GM10266 (cell line): ENCODE results near the gene RHAG.
A peak's percentile ranks its signal among the peaks of the same experiment; 100 is the strongest.
"Not testable (repeated sequence)": the region's sequence is repeated elsewhere in the genome, so short reads cannot be mapped to it uniquely, and the experiment has no call there.

Experiments
- DNase-seq: peaks from one replicate; pipeline ENCODE4 v3.0.0; 2012; ENCODE audit errors: extremely low spot score
- CTCF ChIP-seq: IDR thresholded peaks from 2 replicates; pipeline ENCODE4 v1.5.1; 2012; ENCODE audit warnings: mild to moderate bottlenecking, low read depth; ENCODE audit not compliant: control insufficient read depth, insufficient read depth; ENCODE audit errors: missing control alignments

RHAG gene

DNA sequence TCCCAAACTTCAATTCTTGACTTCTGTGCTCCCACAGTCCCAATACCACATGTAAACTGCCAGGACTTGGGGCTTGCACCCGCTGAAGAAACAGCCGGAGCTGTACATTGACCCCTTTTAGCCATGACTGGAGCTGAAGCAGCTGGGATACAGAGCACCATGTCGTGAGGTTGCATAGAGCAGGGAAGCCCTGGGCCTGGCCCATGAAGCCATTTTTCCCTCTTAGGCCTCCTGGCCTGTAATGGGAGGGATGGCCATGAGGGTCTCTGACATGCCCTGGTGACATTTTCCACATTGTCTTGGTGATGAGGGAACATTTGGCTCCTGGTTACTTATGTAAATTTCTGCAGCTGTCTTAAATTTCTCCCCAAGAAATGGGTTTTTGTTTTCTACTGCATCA, 9.8 kb downstream of the RHAG start:
- no peak for TF ChIP-seq CTCF

DNA sequence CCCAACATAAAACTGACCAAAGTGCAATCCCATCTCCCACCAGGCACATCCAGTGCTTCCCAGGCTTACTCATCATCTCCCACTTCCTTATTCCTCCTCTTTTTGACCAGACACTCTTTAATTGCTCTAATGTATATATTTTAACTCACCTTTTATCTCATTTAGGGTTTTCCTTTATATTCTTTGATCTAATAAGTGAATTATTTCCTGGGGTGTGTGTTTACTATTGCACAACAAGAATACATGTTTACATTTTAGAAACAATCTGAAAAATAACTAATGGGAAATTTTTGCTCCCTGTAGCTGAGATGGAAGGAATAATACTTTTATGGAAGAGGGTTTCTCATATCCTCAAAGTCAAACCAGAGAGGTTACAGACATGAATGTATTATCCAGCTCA, 18.4 kb downstream of the RHAG start:
- TF ChIP-seq CTCF, result no peak
- DNase-seq, result no peak

More for the DNA sequence above, 9.8 kb downstream of the RHAG start:
- no peak for DNase-seq

DNA sequence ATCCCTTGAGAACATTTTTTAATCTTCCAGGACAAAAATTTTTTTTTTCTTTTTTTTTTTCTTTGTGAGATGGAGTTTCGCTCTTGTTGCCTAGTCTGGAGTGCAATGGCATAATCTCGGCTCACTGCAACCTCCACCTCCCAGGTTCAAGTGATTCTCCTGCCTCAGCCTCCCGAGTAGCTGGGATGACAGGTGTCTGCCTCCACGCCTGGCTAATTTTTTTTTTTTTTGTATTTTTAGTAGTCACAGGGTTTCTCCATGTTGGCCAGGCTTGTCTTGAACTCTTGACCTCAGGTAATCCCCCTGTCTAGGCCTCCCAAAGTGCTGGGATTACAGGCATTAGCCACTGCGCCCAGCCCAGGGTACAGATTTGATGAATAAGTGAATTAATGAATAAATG, 22.5 kb downstream of the RHAG start:
- DNase-seq, result not testable (repeated sequence)

GRCh38 chr6:49609285-49609684, 27.4 kb downstream of the RHAG start:
- no peak for DNase-seq
- no peak for TF ChIP-seq CTCF

DNA sequence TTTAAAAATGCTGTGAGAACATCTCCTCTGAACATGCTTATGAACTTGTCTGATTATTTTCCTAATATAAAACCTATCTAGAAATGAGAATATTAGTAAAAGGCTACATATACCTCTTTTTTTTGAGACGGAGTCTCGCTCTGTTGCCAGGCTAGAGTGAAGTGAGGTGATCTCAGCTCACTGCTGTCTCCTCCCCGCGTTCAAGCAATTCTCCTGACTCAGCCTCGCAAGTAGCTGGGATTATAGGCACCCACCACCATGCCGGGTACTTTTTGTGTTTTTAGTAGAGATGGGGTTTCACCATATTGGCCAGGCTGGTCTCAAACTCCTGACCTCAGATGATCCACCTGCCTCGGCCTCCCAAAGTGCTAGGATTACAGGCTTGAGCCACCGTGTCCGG, 28.4 kb downstream of the RHAG start:
- not testable (repeated sequence) for DNase-seq

DNA sequence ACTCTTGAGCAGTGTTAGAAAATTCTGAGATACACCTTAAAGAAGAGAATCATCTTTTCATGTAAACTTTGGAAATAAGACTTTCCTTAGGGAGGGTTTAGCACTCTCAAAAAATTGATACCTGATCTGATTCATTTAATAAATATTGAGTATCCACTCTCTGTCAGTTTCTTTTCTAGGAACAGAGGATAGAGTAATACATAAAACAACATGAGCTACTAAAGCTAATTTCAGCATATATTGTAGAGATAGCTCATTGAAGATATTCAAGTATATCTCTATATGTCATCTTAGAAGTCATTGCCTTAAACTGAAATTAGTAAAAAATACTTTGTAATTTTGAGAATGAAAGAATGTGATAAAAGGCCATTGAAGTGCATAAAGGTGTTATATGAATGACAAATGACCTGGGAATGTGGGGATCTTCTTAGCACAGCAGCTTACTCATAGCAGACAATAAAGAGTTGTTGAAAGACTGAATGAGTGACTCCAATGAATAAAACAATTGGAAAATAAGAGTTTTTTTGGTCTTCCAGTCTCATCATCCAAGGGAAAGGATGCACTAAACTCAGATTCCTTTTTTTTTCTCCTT, 29.2 kb downstream of the RHAG start:
- DNase-seq, result no peak
- no peak for TF ChIP-seq CTCF

DNA sequence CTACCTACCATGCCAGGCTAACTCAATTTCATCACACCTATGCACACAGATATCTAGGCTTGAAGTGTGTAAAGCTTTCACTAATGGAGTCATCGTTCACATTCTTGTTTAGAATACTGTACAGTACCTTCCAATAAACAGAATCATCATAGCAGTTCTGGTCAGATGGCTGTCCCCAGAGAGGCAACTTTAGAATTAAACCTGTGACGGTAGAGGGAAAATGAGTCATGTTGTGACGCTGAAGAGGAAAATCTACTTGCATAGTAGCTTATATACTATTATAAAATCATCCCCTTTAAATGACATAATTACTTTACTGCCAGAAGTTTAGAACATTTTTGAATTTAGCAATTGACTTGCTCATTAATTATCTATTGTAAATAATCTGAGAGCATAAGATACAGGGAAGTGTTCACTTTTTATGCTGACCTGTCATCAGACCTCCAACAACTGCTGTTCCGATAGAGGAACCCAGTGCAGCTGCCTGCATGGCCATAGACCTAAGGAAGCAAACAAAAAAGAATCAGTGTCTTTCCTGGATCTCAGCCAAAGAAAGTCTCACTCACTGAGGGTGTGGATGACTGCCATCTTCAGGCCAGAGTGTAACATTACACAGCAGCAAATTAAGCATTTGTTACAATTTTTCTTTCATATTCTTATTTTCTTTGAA, 29.8 kb downstream of the RHAG start:
- DNase-seq, result peak; percentile 56
- peak; percentile 83 for TF ChIP-seq CTCF

DNA sequence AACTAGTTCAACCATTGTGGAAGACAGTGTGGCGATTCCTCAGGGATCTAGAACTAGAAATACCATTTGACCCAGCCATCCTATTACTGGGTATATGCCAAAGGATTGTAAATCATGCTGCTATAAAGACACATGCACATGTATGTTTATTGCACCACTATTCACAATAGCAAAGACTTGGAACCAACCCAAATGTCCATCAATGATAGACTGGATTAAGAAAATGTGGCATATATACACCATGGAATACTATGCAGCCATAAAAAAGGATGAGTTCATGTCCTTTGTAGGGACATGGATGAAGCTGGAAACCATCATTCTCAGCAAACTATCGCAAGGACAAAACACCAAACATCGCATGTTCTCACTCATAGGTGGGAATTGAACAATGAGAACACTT, 32.6 kb downstream of the RHAG start:
- not testable (repeated sequence) for DNase-seq

- DNase-seq, result not testable (repeated sequence)
Measured at GRCh38 chr6:49587262-49587661, 49.4 kb downstream of the RHAG start.
